ENCODE data around the gene GABRG3. TPM values are rescaled to one million over a fixed set of nuclear protein-coding genes. Genes with fewer than 3 reads are reported as not detected.

GABRG3 gene
- total and polyA plus RNA-seq, 2 experiments from 2014 or later = 0.10 to 1.4 TPM

DNA sequence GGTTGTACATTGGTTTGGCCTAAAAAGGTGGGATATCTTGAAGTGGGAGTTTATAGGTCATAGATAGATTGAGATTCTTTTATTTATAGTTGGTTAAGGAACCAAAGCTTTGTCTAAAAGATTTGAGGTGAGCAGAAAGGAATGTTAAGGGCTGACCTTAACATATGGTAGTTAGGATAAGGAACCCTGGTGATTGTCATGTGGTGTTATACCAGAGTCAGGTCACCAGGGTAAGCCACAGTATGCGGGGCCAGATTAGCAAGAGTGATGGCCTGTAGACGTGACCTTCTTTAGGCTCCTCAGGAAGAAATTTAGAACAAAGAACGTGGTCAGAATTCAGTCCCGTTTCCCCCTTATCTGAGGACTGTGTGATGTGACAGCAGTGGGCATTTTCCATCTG lies 249.2 kb downstream of the GABRG3 start:
- Histone ChIP-seq H3K79me2 (replicated peaks; ENCODE audit: insufficient read depth) (no peaks in the 10 kb centered on the region), H3F3A (replicated peaks; ENCODE audit: low read depth) (no peaks in the 10 kb centered on the region), H3K27me3 (ENCODE audit: insufficient read depth) (no peaks in the 10 kb centered on the region), H3K9me2 (ENCODE audit: insufficient read depth) (no peaks in the 10 kb centered on the region), H3K4me1 (ENCODE audit: insufficient read depth) (no peaks in the 10 kb centered on the region), H3K4me3 (no peak overlapping the region), H4K20me1 (replicated peaks; ENCODE audit: insufficient read depth) (no peaks in the 10 kb centered on the region), H2AFZ (no peak overlapping the region), H3K36me3 (ENCODE audit: insufficient read depth) (no peaks in the 10 kb centered on the region), H3K4me2 (no peak overlapping the region), H3K27ac (ENCODE audit: low read depth) (no peak overlapping the region)
- no peak for ATAC-seq
- TF ChIP-seq CREB1 (CRISPR knock-in tag; IDR thresholded peaks at IDR 0.05; ENCODE audit: low read depth) = no peak
- TF ChIP-seq, protein P1, sequence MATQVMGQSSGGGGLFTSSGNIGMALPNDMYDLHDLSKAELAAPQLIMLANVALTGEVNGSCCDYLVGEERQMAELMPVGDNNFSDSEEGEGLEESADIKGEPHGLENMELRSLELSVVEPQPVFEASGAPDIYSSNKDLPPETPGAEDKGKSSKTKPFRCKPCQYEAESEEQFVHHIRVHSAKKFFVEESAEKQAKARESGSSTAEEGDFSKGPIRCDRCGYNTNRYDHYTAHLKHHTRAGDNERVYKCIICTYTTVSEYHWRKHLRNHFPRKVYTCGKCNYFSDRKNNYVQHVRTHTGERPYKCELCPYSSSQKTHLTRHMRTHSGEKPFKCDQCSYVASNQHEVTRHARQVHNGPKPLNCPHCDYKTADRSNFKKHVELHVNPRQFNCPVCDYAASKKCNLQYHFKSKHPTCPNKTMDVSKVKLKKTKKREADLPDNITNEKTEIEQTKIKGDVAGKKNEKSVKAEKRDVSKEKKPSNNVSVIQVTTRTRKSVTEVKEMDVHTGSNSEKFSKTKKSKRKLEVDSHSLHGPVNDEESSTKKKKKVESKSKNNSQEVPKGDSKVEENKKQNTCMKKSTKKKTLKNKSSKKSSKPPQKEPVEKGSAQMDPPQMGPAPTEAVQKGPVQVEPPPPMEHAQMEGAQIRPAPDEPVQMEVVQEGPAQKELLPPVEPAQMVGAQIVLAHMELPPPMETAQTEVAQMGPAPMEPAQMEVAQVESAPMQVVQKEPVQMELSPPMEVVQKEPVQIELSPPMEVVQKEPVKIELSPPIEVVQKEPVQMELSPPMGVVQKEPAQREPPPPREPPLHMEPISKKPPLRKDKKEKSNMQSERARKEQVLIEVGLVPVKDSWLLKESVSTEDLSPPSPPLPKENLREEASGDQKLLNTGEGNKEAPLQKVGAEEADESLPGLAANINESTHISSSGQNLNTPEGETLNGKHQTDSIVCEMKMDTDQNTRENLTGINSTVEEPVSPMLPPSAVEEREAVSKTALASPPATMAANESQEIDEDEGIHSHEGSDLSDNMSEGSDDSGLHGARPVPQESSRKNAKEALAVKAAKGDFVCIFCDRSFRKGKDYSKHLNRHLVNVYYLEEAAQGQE (IDR thresholded peaks at IDR 0.05; ENCODE audit: unreplicated experiment) = no peak
- H3K4me3 Mint-ChIP-seq = no peak overlapping the region
- no peak overlapping the region for H3K27ac Mint-ChIP-seq
- no peaks in the 10 kb centered on the region; the same call in 1 of the 3 replicates for H3K36me3 Mint-ChIP-seq (ENCODE audit: low read depth)
- peaks cover 5% of the 10 kb centered on the region; the same call in 1 of the 3 replicates for H3K4me1 Mint-ChIP-seq
- H3K9me3 Mint-ChIP-seq = peaks cover 3% of the 10 kb centered on the region; the same call in 1 of the 3 replicates
- DNase-seq (ENCODE audit: low spot score) = no peak
- H3K27me3 Mint-ChIP-seq (ENCODE audit: insufficient read depth, low read depth, poor library complexity) = peaks cover 2% of the 10 kb centered on the region

DNA sequence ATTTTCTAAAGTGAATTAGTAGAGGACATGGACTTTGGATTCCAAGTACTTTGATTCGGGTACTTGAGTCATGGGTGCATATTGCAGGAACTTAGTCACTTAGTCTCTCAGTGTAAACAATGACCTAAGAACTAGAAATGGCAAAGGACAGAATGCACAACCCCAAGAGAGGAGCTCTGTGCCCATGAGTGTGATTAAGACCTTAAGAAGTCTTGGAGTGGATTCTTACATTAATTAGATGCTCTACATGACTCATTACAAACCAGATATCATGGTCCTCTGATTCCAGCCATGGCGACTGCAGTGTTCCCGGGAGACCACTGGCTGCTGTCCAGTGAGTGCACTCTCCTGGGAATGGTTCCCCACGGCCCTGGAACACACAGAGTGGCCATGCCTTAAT lies 251.5 kb downstream of the GABRG3 start:
- H3F3A ChIP-seq (replicated peaks; ENCODE audit: low read depth) = no peaks in the 10 kb centered on the region
- no peaks in the 10 kb centered on the region for H3K27me3 ChIP-seq (ENCODE audit: insufficient read depth)
- H3K27ac ChIP-seq (ENCODE audit: low read depth) = no peak overlapping the region
- no peak overlapping the region for H2AFZ ChIP-seq
- H3K4me3 ChIP-seq = no peak overlapping the region
- no peak overlapping the region for H3K4me3 Mint-ChIP-seq
- no peaks in the 10 kb centered on the region; the same call in 2 of the 3 replicates for H3K36me3 Mint-ChIP-seq (ENCODE audit: low read depth)
- no peaks in the 10 kb centered on the region for H4K20me1 ChIP-seq (replicated peaks; ENCODE audit: insufficient read depth)
- no peak overlapping the region for H3K4me2 ChIP-seq
- H3K4me1 ChIP-seq (ENCODE audit: insufficient read depth) = no peaks in the 10 kb centered on the region
- no peak overlapping the region for H3K27ac Mint-ChIP-seq
- ATAC-seq = no peak
- peaks cover 3% of the 10 kb centered on the region; the same call in 1 of the 3 replicates for H3K9me3 Mint-ChIP-seq
- H3K9me2 ChIP-seq (ENCODE audit: insufficient read depth) = no peaks in the 10 kb centered on the region
- DNase-seq (ENCODE audit: low spot score) = no peak
- H3K27me3 Mint-ChIP-seq (ENCODE audit: insufficient read depth, low read depth, poor library complexity) = peaks cover 2% of the 10 kb centered on the region
- H3K79me2 ChIP-seq (replicated peaks; ENCODE audit: insufficient read depth) = no peaks in the 10 kb centered on the region
- peaks cover 5% of the 10 kb centered on the region; the same call in 1 of the 3 replicates for H3K4me1 Mint-ChIP-seq
- no peaks in the 10 kb centered on the region for H3K36me3 ChIP-seq (ENCODE audit: insufficient read depth)
- no peak for TF ChIP-seq ZNF114 (CRISPR knock-in tag; IDR thresholded peaks at IDR 0.05)
- no peak for TF ChIP-seq EZH2phosphoT487 (IDR thresholded peaks at IDR 0.05; ENCODE audit: unreplicated experiment)
- TF ChIP-seq, protein P2, sequence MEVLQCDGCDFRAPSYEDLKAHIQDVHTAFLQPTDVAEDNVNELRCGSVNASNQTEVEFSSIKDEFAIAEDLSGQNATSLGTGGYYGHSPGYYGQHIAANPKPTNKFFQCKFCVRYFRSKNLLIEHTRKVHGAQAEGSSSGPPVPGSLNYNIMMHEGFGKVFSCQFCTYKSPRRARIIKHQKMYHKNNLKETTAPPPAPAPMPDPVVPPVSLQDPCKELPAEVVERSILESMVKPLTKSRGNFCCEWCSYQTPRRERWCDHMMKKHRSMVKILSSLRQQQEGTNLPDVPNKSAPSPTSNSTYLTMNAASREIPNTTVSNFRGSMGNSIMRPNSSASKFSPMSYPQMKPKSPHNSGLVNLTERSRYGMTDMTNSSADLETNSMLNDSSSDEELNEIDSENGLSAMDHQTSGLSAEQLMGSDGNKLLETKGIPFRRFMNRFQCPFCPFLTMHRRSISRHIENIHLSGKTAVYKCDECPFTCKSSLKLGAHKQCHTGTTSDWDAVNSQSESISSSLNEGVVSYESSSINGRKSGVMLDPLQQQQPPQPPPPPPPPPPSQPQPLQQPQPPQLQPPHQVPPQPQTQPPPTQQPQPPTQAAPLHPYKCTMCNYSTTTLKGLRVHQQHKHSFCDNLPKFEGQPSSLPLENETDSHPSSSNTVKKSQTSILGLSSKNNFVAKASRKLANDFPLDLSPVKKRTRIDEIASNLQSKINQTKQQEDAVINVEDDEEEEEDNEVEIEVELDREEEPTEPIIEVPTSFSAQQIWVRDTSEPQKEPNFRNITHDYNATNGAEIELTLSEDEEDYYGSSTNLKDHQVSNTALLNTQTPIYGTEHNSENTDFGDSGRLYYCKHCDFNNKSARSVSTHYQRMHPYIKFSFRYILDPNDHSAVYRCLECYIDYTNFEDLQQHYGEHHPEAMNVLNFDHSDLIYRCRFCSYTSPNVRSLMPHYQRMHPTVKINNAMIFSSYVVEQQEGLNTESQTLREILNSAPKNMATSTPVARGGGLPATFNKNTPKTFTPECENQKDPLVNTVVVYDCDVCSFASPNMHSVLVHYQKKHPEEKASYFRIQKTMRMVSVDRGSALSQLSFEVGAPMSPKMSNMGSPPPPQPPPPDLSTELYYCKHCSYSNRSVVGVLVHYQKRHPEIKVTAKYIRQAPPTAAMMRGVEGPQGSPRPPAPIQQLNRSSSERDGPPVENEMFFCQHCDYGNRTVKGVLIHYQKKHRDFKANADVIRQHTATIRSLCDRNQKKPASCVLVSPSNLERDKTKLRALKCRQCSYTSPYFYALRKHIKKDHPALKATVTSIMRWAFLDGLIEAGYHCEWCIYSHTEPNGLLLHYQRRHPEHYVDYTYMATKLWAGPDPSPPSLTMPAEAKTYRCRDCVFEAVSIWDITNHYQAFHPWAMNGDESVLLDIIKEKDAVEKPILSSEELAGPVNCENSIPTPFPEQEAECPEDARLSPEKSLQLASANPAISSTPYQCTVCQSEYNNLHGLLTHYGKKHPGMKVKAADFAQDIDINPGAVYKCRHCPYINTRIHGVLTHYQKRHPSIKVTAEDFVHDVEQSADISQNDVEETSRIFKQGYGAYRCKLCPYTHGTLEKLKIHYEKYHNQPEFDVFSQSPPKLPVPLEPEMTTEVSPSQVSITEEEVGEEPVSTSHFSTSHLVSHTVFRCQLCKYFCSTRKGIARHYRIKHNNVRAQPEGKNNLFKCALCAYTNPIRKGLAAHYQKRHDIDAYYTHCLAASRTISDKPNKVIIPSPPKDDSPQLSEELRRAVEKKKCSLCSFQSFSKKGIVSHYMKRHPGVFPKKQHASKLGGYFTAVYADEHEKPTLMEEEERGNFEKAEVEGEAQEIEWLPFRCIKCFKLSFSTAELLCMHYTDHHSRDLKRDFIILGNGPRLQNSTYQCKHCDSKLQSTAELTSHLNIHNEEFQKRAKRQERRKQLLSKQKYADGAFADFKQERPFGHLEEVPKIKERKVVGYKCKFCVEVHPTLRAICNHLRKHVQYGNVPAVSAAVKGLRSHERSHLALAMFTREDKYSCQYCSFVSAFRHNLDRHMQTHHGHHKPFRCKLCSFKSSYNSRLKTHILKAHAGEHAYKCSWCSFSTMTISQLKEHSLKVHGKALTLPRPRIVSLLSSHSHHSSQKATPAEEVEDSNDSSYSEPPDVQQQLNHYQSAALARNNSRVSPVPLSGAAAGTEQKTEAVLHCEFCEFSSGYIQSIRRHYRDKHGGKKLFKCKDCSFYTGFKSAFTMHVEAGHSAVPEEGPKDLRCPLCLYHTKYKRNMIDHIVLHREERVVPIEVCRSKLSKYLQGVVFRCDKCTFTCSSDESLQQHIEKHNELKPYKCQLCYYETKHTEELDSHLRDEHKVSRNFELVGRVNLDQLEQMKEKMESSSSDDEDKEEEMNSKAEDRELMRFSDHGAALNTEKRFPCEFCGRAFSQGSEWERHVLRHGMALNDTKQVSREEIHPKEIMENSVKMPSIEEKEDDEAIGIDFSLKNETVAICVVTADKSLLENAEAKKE (CRISPR knock-in tag; IDR thresholded peaks at IDR 0.05) = no peak
- no peak for TF ChIP-seq EZH2 (IDR thresholded peaks at IDR 0.05; ENCODE audit: low read depth, unreplicated experiment)
- TF ChIP-seq NANOG (IDR thresholded peaks at IDR 0.05; ENCODE audit: borderline replicate concordance) = no peak
- TF ChIP-seq ZNF331 (CRISPR knock-in tag; IDR thresholded peaks at IDR 0.05; ENCODE audit: low read depth) = no peak
- TF ChIP-seq, protein P3, sequence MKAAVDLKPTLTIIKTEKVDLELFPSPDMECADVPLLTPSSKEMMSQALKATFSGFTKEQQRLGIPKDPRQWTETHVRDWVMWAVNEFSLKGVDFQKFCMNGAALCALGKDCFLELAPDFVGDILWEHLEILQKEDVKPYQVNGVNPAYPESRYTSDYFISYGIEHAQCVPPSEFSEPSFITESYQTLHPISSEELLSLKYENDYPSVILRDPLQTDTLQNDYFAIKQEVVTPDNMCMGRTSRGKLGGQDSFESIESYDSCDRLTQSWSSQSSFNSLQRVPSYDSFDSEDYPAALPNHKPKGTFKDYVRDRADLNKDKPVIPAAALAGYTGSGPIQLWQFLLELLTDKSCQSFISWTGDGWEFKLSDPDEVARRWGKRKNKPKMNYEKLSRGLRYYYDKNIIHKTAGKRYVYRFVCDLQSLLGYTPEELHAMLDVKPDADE (IDR thresholded peaks at IDR 0.05) = no peak

Measured in GM23338 (cell line).